HCT116 (cell line): ENCODE results near the gene CYP1A1.

ENCODE experiments used
- FOSL1 ChIP-seq: IDR thresholded peaks from 2 replicates; pipeline ENCODE4 v1.6.1; 2012; ENCODE audit warnings: low read depth
- JUND ChIP-seq: IDR thresholded peaks from 2 replicates; pipeline ENCODE4 v1.6.1; 2012
- REST ChIP-seq: IDR thresholded peaks from 2 replicates; pipeline ENCODE4 v1.6.1; 2012; ENCODE audit warnings: low read depth
- SP1 ChIP-seq: IDR thresholded peaks from 2 replicates; pipeline ENCODE4 v1.6.1; 2012; ENCODE audit warnings: low read depth
- TF ChIP-seq, protein P1 (sequence below), 3 experiments: fragments of 200-600 bp in 1 of 3; sonication (generic) in 1 of 3; IDR thresholded peaks in 2 of 3; conservative IDR thresholded peaks in 1 of 3; 2 replicates each; pipeline ENCODE4 v1.5.1; 2012 to 2017; ENCODE audit warnings: low read depth in 2 of 3, low read length in 2 of 3, antibody characterized with exemption in 1 of 3, borderline replicate concordance in 1 of 3, control low read depth in 1 of 3, mild to moderate bottlenecking in 1 of 3, mixed read lengths in 1 of 3, mixed run types in 1 of 3, moderate library complexity in 1 of 3; ENCODE audit not compliant: insufficient read depth in 1 of 3

GRCh38 chr15:74723187-74723586 is 2.1 kb downstream of the CYP1A1 start:
- TF ChIP-seq, protein P1, sequence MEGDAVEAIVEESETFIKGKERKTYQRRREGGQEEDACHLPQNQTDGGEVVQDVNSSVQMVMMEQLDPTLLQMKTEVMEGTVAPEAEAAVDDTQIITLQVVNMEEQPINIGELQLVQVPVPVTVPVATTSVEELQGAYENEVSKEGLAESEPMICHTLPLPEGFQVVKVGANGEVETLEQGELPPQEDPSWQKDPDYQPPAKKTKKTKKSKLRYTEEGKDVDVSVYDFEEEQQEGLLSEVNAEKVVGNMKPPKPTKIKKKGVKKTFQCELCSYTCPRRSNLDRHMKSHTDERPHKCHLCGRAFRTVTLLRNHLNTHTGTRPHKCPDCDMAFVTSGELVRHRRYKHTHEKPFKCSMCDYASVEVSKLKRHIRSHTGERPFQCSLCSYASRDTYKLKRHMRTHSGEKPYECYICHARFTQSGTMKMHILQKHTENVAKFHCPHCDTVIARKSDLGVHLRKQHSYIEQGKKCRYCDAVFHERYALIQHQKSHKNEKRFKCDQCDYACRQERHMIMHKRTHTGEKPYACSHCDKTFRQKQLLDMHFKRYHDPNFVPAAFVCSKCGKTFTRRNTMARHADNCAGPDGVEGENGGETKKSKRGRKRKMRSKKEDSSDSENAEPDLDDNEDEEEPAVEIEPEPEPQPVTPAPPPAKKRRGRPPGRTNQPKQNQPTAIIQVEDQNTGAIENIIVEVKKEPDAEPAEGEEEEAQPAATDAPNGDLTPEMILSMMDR (IDR thresholded peaks at IDR 0.05 in 2 of 3, conservative IDR thresholded peaks at IDR 0.05 in 1 of 3; ENCODE audit: borderline replicate concordance in 1 of 3, insufficient read depth in 1 of 3, low read depth in 2 of 3, low read length in 2 of 3): no peak
- TF ChIP-seq FOSL1 (no peak), SP1 (no peak), JUND (no peak), REST (no peak)
